ENCODE results near the gene NUCKS1.
A peak's percentile ranks its signal among the peaks of the same experiment; 100 is the strongest.

NUCKS1 gene, protein sequence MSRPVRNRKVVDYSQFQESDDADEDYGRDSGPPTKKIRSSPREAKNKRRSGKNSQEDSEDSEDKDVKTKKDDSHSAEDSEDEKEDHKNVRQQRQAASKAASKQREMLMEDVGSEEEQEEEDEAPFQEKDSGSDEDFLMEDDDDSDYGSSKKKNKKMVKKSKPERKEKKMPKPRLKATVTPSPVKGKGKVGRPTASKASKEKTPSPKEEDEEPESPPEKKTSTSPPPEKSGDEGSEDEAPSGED

DNA sequence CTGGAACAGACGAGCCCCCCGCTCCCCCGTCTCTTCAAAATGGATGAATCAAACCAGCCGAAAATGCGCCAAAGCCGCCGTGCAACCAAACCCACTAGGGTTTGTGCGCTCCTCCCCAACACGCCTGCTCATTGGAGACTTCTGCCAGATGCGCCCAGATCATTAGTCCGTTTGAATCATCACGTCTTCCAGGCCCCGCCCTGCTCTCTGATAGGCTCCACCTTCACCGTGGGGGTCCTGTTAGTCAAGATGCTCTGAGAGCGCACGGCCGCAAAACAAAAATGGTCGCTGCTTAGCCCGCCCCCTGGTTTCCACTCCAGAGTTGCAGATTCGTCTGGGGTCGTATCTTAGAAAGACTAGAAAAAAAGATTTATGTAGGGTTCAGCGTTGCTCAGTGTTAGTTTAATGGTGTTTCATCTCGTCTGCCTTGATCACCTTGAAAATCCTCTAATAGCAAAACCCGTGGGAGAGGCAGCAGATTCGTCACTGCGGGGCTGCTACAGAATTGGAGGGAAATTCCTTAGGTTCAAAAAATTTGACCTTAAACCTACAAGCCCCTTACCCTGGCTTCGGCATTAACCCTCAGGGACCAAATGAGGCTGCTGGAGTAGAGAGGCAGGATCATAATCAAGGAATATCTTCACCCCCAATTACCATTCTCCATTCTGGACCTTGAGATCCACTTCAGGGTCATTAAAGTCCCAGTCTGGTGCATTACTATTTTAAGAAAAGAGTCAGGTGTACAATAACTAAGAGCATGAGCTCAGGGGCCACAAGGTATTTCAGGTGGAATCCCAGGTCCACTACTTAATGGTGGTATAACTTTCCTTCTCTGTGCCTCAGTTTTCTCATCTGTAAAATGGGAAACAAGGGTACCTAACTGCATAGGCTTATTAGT lies at the start of gene NUCKS1:
Gene NUCKS1 (minus strand): TSS at position 45 of the 898 bp plus-strand sequence. CDS start 209 bp downstream, outside the sequence.
- peak; percentile 83 for DNase-seq (ENCODE audit: low spot score)

DNA sequence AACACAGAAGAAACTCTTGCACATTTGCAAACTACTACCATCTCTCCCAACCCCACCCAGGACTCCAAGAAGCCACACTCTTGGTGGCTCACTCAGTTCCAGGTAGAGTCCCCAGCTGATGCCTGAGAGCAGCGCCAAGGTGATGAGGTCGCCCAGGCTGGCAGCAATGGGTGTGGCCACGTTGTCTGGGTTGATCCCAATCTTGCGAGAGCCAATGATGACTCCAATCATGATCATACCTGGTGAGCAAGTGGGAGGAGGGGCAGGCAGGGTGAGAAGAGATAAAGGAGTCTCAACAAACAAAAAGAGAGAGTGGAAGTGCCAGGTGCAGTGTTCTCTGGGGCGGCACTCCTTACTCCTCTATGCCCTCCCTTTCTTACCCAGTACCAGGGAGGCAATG lies 48.6 kb upstream of the NUCKS1 start:
- no peak for DNase-seq (ENCODE audit: low spot score)

DNA sequence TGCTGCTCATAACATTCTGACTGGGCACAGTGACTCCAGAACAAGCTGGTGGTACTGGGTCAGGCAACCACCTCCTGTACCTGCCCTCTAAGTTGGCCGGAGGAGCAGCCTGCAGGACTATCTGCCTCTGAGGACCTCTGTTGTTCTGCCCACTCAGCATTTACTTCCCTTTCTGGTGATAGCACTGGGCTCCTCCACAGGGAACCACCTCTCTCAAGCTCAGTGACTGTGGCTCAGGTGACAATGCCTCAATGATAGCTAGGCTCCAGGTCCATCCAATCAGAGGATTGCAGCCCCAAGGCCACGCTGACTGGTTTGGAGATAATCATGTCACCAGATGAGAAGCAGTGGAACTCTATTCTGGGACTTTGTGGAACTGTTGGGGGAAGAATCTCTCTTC lies 47.2 kb upstream of the NUCKS1 start:
- DNase-seq (ENCODE audit: low spot score) = no peak

DNA sequence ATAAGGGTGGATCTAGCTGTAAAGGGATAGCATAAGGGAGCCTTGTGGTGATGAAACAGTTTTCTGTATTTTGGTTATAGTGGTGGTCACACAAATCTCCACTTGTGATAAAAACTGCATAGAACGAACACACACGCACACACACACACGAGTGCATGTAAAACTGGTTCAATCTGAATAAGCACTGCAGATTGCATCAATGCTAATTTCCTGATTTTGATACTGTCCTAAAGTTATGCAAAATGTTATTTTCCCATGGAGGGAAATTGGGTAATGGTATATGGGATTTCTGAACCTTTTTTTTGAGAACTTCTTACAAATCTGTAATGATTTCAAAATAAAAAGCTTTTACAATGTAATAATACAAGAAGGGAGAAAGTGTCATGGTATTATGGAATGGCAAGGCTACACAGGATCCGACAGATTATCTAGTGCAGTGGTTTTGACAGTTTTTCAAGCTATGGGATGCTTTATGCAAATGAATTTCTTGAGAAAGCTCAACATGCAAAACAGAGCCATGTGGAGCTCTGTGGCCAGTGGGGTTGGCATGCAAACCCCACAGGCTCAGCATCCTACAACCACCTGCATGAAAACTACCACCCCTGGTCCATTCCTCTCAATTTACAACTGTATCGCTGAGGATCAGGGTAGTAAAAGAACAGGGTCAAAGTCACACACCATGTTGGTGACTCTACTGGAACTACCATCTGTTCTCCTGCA lies 44.2 kb upstream of the NUCKS1 start:
- no peak for DNase-seq (ENCODE audit: low spot score)

GRCh38 chr1:205792961-205793673 lies 43.1 kb upstream of the NUCKS1 start:
- DNase-seq (ENCODE audit: low spot score) = no peak

GRCh38 chr1:205792481-205792881 lies 42.5 kb upstream of the NUCKS1 start:
- DNase-seq (ENCODE audit: low spot score) = no peak

- peak; percentile 78 for DNase-seq (ENCODE audit: low spot score)
Measured at GRCh38 chr1:205791568-205792180, 41.7 kb upstream of the NUCKS1 start.

DNA sequence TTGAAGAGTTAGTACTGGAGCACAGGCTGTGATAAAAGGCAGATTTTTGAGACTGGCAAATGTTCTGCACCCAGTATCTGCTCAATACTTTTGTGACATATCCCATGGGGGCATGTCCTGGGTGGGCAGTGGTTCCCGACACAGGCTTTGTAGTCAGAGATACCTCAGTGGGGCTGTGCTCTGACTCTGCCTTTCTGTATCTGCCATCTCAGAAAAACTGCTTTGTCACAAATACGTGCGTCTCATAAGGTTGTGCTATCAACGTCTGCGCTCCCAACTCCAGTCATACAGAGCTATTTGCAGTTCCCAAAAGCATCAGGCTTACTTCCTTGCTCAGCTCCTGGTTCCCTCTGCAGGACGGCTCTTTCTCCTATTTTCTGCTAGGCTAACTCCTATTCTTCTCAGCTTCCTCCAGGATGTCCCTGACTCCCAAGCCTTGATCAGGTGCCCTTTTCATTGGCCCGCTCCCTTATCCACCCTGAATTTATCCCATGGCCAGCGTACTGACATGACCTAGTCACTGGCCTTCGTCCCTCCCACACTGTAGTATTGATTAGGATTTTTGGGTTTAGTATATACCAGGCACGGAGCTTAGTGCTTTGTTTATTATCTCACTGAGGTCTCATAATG lies 37.4 kb upstream of the NUCKS1 start:
- DNase-seq (ENCODE audit: low spot score) = no peak

GRCh38 chr1:205786601-205787000 lies 36.6 kb upstream of the NUCKS1 start:
- no peak for DNase-seq (ENCODE audit: low spot score)

DNA sequence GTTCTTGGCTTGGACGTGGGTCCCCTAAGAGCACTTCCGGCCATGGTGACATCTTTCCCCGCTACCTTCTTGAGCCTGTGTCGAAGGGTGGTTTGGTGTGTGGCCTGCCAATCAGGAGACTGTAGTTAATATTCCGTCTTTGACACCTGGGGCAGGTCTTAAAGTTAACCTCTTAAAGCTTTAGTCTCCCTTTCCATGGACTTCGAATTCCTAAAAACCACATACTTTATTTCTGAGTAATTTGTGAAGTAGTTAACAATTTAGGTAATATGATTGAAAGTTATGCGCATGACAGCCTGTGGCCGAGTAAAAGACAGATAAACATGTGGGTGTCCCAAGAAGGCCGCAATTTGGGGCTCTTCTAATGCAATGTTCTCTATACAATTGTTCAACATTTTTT lies 35.5 kb upstream of the NUCKS1 start:
- DNase-seq (ENCODE audit: low spot score) = no peak

DNA sequence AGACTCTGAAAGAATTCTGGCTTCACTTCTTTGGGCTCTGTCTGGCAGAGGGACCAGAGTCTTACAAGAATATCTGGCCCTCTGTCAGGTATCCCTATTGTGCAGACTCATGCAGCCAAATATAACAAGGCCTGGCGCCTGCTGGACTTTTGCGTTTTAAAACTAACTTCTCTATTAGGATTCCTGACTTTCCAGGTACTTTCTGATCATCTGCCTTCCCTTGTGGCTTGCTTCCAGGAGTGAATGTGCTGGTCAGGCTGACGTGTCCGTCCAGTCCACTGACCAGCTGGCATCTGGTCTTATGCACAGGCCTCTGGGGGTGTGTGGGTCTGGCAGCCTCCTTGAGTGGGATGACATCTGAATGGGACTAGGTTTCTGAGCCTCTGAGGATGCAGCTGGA lies 33.9 kb upstream of the NUCKS1 start:
- DNase-seq (ENCODE audit: low spot score) = no peak

GRCh38 chr1:205783433-205783795 lies 33.4 kb upstream of the NUCKS1 start:
- no peak for DNase-seq (ENCODE audit: low spot score)

DNA sequence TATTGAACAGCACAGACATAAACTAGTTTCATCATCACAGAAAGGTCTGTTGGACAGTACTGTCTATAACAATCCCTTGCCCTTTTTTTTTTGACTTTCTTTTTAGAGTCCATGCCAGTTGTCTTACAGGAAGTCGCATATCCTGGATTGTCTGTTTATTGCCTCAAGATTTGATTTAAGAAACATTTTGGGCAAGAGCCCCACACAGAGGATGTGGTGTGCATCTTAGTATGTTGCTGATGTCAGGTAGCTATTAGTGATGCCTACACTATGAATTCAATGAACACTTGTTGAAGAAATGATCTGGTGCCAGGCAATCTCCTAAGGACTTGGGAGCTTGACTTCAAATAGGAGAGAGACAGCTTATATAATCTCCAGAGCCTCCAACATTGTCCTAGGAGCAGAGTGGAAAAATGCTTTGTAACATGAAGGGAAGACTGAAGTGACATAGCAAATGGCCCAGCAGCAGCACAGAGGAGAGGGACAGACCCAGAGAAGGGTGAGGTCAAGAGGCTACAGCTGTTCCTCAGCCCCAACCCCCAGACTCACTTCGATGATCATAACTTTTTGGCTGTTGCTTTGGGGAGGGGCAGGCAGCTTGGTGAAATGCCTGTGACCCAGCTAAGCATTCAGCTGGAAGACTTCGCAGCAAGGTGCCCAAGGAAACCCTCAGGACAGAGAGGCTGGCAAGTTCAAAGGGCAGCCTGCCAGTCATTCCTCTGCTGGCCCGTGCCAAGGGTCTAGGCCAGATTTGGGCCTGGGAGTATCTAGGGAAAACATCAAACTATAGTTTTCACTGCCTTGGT lies 32.8 kb upstream of the NUCKS1 start:
- no peak for DNase-seq (ENCODE audit: low spot score)

DNA sequence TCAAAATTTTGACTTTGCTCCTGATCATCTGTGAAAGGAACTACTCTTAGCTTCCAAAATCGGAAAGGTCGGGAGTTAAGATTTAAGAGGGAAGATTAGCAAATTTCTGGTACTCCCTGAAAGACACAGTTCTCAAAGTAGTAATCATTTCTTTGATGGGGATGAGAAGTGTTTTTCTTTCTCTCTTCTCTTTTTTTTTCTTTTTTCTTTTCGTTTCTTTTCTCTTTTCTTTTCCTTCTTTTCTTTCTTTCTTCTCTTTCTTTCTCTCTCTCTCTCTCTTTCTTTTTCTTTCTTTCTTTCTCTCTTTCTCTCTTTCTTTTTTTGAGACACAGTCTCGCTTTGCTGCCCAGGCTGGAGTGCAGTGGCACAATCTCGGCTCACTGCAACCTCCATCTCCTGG lies 30.4 kb upstream of the NUCKS1 start:
- DNase-seq (ENCODE audit: low spot score) = no peak

DNA sequence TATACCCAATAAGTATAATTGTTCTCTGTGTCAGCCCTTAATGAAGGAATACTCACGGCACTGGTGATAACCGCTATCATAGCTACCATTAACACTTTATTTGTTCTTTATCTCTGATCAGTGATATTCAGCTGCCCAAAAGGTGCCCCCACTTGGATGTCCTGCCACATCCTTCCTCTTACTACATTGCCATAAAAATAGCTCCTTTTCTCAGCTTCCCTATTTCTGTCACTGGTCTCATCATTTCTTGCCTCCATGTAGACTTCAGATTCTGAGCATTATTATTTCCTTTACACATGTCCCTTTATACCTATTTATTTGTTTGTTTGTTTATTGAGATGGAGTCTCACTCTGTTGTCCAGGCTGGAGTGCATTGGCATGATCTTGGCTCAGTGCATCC lies 28.0 kb upstream of the NUCKS1 start:
- no peak for DNase-seq (ENCODE audit: low spot score)

- no peak for DNase-seq (ENCODE audit: low spot score)
Measured at GRCh38 chr1:205775717-205776056, 25.7 kb upstream of the NUCKS1 start.

- DNase-seq (ENCODE audit: low spot score) = peak; percentile 87
Measured at GRCh38 chr1:205775015-205775716, 25.2 kb upstream of the NUCKS1 start, which contains the start of gene RAB29. RAB29 (minus strand) TSS chr1:205775482; CDS start chr1:205774956, 526 bp downstream.

GRCh38 chr1:205774198-205775014 lies 24.4 kb upstream of the NUCKS1 start:
- DNase-seq (ENCODE audit: low spot score) = peak; percentile 39

- no peak for DNase-seq (ENCODE audit: low spot score)
Measured at GRCh38 chr1:205772607-205773032, 22.6 kb upstream of the NUCKS1 start.
